ENCODE data around the gene EML5. TPM values are rescaled to one million over a fixed set of nuclear protein-coding genes. Genes with fewer than 3 reads are reported as not detected.

The EML5 gene
- total and polyA plus RNA-seq, 2 experiments from 2014 or later, result 0.18 to 1.6 TPM

DNA sequence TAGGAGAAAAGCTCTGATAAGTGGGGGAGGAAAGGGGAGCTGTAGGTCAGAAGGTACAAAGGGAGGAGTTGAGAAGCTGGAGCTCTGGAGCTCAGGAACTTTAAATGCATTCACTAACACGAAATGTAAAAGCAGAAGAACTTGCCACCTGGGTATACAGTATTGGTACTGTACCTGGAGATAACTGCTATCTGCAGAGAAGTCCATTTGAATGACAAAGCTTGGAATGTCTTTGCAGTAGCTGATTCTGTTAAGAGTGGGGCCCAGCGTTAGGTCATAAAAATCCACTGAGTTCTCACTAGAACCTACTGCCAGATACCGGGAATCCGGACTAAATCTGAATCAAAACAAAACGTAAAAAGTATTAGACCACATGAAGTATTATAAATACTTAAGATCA, 174.3 kb downstream of the EML5 start:
- Histone ChIP-seq H3K27ac (ENCODE audit: low read depth) (no peak overlapping the region), H2AFZ (no peak overlapping the region), H3K27me3 (ENCODE audit: insufficient read depth) (no peaks in the 10 kb centered on the region), H3K4me3 (no peak overlapping the region), H3K4me2 (peak overlapping the region; percentile 13; the same call in 1 of the 2 replicates), H3K4me1 (ENCODE audit: insufficient read depth) (peaks cover 13% of the 10 kb centered on the region), H3K9me2 (ENCODE audit: insufficient read depth) (no peaks in the 10 kb centered on the region), H3K36me3 (ENCODE audit: insufficient read depth) (no peaks in the 10 kb centered on the region), H3K79me2 (replicated peaks; ENCODE audit: insufficient read depth) (no peaks in the 10 kb centered on the region), H4K20me1 (replicated peaks; ENCODE audit: insufficient read depth) (no peaks in the 10 kb centered on the region), H3F3A (replicated peaks; ENCODE audit: low read depth) (no peaks in the 10 kb centered on the region)
- H3K4me1 Mint-ChIP-seq, result peaks cover 21% of the 10 kb centered on the region
- no peaks in the 10 kb centered on the region for H3K9me3 Mint-ChIP-seq
- peak overlapping the region; percentile 46; the same call in 1 of the 2 replicates for H3K27ac Mint-ChIP-seq
- ATAC-seq (peak; percentile 83), DNase-seq (ENCODE audit: low spot score) (peak; percentile 41)
- H3K27me3 Mint-ChIP-seq (ENCODE audit: insufficient read depth, low read depth, poor library complexity), result no peaks in the 10 kb centered on the region
- no peak for TF ChIP-seq EZH2phosphoT487 (IDR thresholded peaks at IDR 0.05; ENCODE audit: unreplicated experiment)
- TF ChIP-seq ZNF331 (CRISPR knock-in tag; IDR thresholded peaks at IDR 0.05; ENCODE audit: low read depth), result no peak
- no peak for TF ChIP-seq JUNB (IDR thresholded peaks at IDR 0.05; ENCODE audit: unreplicated experiment)
- TF ChIP-seq REST (IDR thresholded peaks at IDR 0.05; ENCODE audit: unreplicated experiment), result no peak
- no peak for TF ChIP-seq EZH2 (IDR thresholded peaks at IDR 0.05; ENCODE audit: low read depth, unreplicated experiment)
- TF ChIP-seq, protein P1, sequence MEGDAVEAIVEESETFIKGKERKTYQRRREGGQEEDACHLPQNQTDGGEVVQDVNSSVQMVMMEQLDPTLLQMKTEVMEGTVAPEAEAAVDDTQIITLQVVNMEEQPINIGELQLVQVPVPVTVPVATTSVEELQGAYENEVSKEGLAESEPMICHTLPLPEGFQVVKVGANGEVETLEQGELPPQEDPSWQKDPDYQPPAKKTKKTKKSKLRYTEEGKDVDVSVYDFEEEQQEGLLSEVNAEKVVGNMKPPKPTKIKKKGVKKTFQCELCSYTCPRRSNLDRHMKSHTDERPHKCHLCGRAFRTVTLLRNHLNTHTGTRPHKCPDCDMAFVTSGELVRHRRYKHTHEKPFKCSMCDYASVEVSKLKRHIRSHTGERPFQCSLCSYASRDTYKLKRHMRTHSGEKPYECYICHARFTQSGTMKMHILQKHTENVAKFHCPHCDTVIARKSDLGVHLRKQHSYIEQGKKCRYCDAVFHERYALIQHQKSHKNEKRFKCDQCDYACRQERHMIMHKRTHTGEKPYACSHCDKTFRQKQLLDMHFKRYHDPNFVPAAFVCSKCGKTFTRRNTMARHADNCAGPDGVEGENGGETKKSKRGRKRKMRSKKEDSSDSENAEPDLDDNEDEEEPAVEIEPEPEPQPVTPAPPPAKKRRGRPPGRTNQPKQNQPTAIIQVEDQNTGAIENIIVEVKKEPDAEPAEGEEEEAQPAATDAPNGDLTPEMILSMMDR (conservative IDR thresholded peaks at IDR 0.05; ENCODE audit: low read depth in 2 of 2), result no peak
- TF ChIP-seq NANOG (IDR thresholded peaks at IDR 0.05; ENCODE audit: borderline replicate concordance), result peak; percentile 34; the same call in 1 of the 2 replicates
- TF ChIP-seq STAT1 (IDR thresholded peaks at IDR 0.05; ENCODE audit: unreplicated experiment), result no peak
- TF ChIP-seq, protein P2, sequence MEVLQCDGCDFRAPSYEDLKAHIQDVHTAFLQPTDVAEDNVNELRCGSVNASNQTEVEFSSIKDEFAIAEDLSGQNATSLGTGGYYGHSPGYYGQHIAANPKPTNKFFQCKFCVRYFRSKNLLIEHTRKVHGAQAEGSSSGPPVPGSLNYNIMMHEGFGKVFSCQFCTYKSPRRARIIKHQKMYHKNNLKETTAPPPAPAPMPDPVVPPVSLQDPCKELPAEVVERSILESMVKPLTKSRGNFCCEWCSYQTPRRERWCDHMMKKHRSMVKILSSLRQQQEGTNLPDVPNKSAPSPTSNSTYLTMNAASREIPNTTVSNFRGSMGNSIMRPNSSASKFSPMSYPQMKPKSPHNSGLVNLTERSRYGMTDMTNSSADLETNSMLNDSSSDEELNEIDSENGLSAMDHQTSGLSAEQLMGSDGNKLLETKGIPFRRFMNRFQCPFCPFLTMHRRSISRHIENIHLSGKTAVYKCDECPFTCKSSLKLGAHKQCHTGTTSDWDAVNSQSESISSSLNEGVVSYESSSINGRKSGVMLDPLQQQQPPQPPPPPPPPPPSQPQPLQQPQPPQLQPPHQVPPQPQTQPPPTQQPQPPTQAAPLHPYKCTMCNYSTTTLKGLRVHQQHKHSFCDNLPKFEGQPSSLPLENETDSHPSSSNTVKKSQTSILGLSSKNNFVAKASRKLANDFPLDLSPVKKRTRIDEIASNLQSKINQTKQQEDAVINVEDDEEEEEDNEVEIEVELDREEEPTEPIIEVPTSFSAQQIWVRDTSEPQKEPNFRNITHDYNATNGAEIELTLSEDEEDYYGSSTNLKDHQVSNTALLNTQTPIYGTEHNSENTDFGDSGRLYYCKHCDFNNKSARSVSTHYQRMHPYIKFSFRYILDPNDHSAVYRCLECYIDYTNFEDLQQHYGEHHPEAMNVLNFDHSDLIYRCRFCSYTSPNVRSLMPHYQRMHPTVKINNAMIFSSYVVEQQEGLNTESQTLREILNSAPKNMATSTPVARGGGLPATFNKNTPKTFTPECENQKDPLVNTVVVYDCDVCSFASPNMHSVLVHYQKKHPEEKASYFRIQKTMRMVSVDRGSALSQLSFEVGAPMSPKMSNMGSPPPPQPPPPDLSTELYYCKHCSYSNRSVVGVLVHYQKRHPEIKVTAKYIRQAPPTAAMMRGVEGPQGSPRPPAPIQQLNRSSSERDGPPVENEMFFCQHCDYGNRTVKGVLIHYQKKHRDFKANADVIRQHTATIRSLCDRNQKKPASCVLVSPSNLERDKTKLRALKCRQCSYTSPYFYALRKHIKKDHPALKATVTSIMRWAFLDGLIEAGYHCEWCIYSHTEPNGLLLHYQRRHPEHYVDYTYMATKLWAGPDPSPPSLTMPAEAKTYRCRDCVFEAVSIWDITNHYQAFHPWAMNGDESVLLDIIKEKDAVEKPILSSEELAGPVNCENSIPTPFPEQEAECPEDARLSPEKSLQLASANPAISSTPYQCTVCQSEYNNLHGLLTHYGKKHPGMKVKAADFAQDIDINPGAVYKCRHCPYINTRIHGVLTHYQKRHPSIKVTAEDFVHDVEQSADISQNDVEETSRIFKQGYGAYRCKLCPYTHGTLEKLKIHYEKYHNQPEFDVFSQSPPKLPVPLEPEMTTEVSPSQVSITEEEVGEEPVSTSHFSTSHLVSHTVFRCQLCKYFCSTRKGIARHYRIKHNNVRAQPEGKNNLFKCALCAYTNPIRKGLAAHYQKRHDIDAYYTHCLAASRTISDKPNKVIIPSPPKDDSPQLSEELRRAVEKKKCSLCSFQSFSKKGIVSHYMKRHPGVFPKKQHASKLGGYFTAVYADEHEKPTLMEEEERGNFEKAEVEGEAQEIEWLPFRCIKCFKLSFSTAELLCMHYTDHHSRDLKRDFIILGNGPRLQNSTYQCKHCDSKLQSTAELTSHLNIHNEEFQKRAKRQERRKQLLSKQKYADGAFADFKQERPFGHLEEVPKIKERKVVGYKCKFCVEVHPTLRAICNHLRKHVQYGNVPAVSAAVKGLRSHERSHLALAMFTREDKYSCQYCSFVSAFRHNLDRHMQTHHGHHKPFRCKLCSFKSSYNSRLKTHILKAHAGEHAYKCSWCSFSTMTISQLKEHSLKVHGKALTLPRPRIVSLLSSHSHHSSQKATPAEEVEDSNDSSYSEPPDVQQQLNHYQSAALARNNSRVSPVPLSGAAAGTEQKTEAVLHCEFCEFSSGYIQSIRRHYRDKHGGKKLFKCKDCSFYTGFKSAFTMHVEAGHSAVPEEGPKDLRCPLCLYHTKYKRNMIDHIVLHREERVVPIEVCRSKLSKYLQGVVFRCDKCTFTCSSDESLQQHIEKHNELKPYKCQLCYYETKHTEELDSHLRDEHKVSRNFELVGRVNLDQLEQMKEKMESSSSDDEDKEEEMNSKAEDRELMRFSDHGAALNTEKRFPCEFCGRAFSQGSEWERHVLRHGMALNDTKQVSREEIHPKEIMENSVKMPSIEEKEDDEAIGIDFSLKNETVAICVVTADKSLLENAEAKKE (CRISPR knock-in tag; IDR thresholded peaks at IDR 0.05), result peak; percentile 84
- no peak for TF ChIP-seq CREB1 (CRISPR knock-in tag; IDR thresholded peaks at IDR 0.05; ENCODE audit: low read depth)
- peaks cover 4% of the 10 kb centered on the region; the same call in 2 of the 3 replicates for H3K36me3 Mint-ChIP-seq (ENCODE audit: low read depth)
- peak overlapping the region; percentile 3; the same call in 2 of the 3 replicates for H3K4me3 Mint-ChIP-seq

All from GM23338 (cell line).